ENCODE data around the gene IRAK1. TPM values are rescaled to one million over a fixed set of nuclear protein-coding genes. Genes with fewer than 3 reads are reported as not detected.

IRAK1 gene
- polyA plus RNA-seq, 1 donor from 2014 or later: 6.8 TPM

DNA sequence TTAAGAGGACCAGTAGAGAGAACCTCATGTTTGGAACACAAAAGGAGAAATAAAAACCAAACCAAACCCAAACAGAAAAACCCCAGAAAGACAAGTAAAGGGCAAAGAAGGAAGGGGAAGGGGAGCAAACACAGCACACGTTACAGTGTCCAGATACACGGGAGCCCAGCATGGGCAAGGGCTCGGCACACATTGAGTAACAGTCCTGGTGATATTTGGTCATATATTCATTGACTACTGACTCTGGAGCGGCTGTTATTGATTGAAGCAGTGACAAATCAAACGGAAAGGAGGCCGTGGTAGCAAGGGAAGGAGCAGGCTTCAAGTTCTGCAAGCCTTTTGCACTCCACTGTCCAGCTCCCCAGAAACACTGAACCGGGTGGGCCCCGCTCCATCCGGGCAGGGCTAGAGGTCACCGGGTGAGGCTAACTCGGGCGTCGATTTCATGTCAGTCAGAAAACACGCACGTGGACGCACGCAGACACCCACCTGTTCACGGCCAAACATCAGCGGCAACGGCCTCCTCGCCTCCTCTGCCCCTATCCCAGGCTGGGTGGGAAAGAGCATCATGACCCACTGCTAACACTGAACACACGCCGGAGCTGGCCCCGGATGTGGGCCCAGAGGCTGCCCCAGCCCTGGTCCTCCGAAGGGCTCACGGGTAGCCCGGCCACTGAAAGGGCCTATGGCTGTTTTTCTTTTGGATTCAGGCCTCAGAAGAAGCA is 3.7 kb upstream of the IRAK1 start:
- H3K4me3 ChIP-seq (ENCODE audit: low read length): no peak overlapping the region
- H3K36me3 ChIP-seq (ENCODE audit: insufficient read depth, low read length): no peaks in the 10 kb centered on the region
- no peaks in the 10 kb centered on the region for H4K20me1 ChIP-seq (ENCODE audit: insufficient read depth)
- no peaks in the 10 kb centered on the region for H3K79me2 ChIP-seq (replicated peaks; ENCODE audit: insufficient read depth, low read length)
- no peaks in the 10 kb centered on the region for H3K9me2 ChIP-seq (ENCODE audit: insufficient read depth, low read length)
- no peaks in the 10 kb centered on the region for H3K9me3 ChIP-seq (ENCODE audit: low read length)
- no peak overlapping the region for H2AFZ ChIP-seq (ENCODE audit: low read depth, low read length)
- no peak overlapping the region for H3K9ac ChIP-seq (ENCODE audit: low read length)
- no peak overlapping the region for H3K27ac ChIP-seq (ENCODE audit: low read length)
- H3K4me2 ChIP-seq (ENCODE audit: low read length): no peak overlapping the region
- H3K27me3 ChIP-seq (ENCODE audit: insufficient read depth, low read depth, low read length): no peaks in the 10 kb centered on the region
- no peaks in the 10 kb centered on the region for H3F3A ChIP-seq (ENCODE audit: insufficient read depth, low read length, poor library complexity, severe bottlenecking)
- TF ChIP-seq POLR2AphosphoS5 (IDR thresholded peaks at IDR 0.05): no peak
- TF ChIP-seq RAD21 (conservative IDR thresholded peaks at IDR 0.05): no peak

- H3K36me3 ChIP-seq (ENCODE audit: insufficient read depth, low read length): no peaks in the 10 kb centered on the region
- H3F3A ChIP-seq (ENCODE audit: insufficient read depth, low read length, poor library complexity, severe bottlenecking): no peaks in the 10 kb centered on the region
- TF ChIP-seq SMC3 (conservative IDR thresholded peaks at IDR 0.05; ENCODE audit: poor library complexity) (no peak), TAF1 (IDR thresholded peaks at IDR 0.05; ENCODE audit: low read depth) (no peak), POLR2AphosphoS5 (IDR thresholded peaks at IDR 0.05) (no peak), REST (IDR thresholded peaks at IDR 0.05; ENCODE audit: borderline replicate concordance) (no peak), EZH2 (IDR thresholded peaks at IDR 0.05; ENCODE audit: borderline replicate concordance, insufficient read depth, low read length, poor library complexity, severe bottlenecking) (no peak), MXI1 (conservative IDR thresholded peaks at IDR 0.05; ENCODE audit: poor library complexity, severe bottlenecking) (no peak), EP300 (conservative IDR thresholded peaks at IDR 0.05; ENCODE audit: poor library complexity, severe bottlenecking) (no peak), RAD21 (conservative IDR thresholded peaks at IDR 0.05) (no peak)
- TF ChIP-seq, protein P1, sequence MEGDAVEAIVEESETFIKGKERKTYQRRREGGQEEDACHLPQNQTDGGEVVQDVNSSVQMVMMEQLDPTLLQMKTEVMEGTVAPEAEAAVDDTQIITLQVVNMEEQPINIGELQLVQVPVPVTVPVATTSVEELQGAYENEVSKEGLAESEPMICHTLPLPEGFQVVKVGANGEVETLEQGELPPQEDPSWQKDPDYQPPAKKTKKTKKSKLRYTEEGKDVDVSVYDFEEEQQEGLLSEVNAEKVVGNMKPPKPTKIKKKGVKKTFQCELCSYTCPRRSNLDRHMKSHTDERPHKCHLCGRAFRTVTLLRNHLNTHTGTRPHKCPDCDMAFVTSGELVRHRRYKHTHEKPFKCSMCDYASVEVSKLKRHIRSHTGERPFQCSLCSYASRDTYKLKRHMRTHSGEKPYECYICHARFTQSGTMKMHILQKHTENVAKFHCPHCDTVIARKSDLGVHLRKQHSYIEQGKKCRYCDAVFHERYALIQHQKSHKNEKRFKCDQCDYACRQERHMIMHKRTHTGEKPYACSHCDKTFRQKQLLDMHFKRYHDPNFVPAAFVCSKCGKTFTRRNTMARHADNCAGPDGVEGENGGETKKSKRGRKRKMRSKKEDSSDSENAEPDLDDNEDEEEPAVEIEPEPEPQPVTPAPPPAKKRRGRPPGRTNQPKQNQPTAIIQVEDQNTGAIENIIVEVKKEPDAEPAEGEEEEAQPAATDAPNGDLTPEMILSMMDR (IDR thresholded peaks at IDR 0.05; ENCODE audit: poor library complexity, severe bottlenecking): no peak
- H3K79me2 ChIP-seq (replicated peaks; ENCODE audit: insufficient read depth, low read length): no peaks in the 10 kb centered on the region
- H3K4me2 ChIP-seq (ENCODE audit: low read length): no peak overlapping the region
- no peak overlapping the region for H3K4me3 ChIP-seq (ENCODE audit: low read length)
- no peaks in the 10 kb centered on the region for H4K20me1 ChIP-seq (ENCODE audit: insufficient read depth)
- H3K27ac ChIP-seq (ENCODE audit: low read length): no peak overlapping the region
- H3K9me3 ChIP-seq (ENCODE audit: low read length): no peaks in the 10 kb centered on the region
- H3K27me3 ChIP-seq (ENCODE audit: insufficient read depth, low read depth, low read length): no peaks in the 10 kb centered on the region
- H2AFZ ChIP-seq (ENCODE audit: low read depth, low read length): no peak overlapping the region
- H3K9ac ChIP-seq (ENCODE audit: low read length): no peak overlapping the region
- H3K9me2 ChIP-seq (ENCODE audit: insufficient read depth, low read length): no peaks in the 10 kb centered on the region
These were observed 2.4 kb upstream of the IRAK1 start for GRCh38 chrX:154022108-154022507.
